Suppressor macrophage treated with lipopolysaccharide for 4 hours (primary cell): Measurements from ENCODE around the gene CLEC16A.
"Not testable (repeated sequence)": the region's sequence is repeated elsewhere in the genome, so short reads cannot be mapped to it uniquely, and the experiment has no call there.

ENCODE experiments used
- DNase-seq: peaks from one replicate; pipeline ENCODE4 v3.0.0-alpha.2; 2020

The CLEC16A gene

GRCh38 chr16:11088831-11089230 lies 144.5 kb downstream of the CLEC16A start:
- DNase-seq, result no peak

GRCh38 chr16:11089504-11090124 lies 145.2 kb downstream of the CLEC16A start:
- no peak for DNase-seq

GRCh38 chr16:11090232-11090631 lies 145.9 kb downstream of the CLEC16A start:
- no peak for DNase-seq

DNA sequence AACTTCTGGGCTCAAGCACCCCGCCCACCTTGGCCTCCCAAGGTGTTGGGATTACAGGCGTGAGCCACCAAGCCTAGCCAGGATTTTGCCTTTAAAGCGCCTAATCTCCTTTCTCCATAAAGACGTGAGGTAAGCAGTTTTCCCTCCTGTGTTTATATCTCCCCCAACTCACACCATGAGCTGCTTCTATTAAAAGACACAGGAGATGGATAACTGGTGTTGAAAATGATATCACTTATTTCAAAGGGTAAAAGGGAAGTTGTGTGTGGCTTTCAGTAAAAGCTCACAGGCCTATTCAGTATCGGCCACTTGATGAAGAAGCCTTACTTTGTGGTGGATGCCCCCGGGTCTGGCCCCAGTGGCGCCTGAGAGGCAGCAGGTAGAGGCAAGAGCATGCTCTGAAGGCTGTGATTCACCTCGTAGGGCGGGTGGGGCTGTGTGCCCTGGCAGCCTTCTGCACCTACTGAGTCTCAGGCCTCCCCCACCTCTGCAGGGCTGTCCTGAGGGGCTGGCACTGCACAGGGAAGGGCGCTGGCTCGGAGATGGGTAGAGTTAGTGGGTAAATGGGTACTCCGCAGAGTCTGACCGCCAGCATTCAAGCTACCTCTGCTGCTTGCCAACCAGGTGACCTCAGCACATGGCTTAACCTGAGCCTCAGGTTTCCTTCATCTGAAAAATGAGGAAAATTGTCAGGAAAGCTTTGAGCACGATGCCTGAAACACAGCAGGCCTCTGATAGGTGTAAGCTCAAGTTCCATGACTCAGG lies 146.8 kb downstream of the CLEC16A start:
- no peak for DNase-seq

DNA sequence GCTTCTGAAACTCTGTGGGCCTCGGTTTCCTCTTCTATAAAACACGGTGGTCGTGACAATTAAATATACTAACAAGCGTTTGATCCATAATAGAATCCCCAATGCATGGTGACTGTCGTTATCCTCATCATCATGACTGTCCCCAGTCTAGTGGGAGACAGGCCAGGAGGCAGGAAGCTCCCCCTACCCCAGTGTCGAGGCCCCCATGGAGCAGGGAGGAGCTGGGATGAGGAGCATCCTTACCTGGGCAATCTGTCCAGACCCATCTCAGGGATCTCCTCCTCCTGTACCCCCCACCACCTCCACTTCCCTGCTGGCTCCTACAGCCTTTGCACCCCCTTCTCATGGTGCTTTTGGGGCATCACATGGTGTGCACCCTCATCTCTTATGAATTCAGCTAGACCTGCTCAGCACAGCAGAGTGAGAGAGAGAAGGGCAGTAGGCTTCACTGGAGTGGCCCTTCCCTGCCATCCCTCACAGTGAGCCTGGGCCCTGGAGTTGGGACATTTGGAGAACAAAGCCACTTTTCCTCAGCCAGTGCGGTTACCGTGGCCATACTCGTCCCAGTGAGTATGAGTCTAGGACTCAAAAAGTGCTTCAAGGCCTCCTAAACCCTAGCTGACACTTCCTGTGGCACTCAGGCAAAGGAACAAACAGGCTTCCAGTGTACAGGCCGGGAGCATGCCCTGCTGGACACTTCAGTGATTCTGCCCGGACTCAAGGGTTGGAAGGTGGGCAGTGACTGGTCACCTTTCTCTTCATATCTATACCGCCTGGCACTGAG lies 148.6 kb downstream of the CLEC16A start:
- no peak for DNase-seq

GRCh38 chr16:11093572-11094074 lies 149.3 kb downstream of the CLEC16A start:
- no peak for DNase-seq

GRCh38 chr16:11094075-11094856 lies 149.9 kb downstream of the CLEC16A start:
- peak; percentile 12 for DNase-seq

GRCh38 chr16:11094857-11095565 lies 150.6 kb downstream of the CLEC16A start:
- DNase-seq, result no peak

GRCh38 chr16:11095935-11096334 lies 151.6 kb downstream of the CLEC16A start:
- DNase-seq, result no peak

- DNase-seq, result no peak
Observed at GRCh38 chr16:11097094-11097786, 152.9 kb downstream of the CLEC16A start.

DNA sequence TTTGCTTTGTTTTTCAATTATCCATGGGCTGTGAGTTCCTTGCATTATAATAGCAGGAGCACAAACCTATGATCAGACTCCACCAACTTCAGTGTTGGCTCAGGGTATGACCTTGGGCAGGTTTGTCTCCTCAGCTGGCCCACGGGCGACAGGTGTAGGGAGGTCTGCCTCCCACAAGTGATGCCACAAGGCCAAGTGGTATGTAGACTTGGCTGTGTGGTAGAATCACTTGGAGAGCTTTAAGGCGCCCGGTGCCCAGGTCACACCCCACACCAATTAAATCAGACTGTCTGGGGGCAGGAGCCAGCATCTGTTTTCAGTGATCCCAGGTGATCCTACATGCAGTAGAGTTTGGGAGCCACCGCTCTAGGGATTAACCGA lies 153.4 kb downstream of the CLEC16A start:
- DNase-seq, result no peak

GRCh38 chr16:11098601-11099390 lies 154.4 kb downstream of the CLEC16A start:
- DNase-seq, result no peak

DNA sequence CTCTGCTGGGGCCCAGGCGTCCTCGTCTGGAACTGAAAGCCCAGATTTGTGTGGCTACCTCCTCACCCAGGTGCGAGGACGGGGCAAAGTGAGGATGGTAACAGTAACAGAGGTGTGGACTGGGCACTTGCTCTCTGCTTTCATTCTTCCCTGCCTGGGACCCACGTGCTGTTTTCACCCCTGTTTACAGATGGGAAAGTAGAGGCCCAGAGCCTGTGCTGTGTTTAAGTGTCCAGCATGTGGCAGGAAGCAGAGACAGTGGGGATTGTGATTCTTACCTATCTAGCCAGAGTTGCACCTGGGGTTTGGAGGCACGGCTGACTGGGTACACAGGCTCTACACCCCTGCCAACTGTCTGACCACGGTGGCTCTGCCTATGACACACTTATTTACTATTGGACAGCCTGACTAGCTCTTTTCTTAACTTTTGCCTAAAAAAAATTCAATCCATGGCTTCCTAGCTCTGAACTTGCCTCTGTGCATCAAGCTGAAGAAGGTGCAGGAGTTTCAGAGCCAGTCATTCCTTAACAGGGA lies 155.4 kb downstream of the CLEC16A start:
- DNase-seq, result no peak

DNA sequence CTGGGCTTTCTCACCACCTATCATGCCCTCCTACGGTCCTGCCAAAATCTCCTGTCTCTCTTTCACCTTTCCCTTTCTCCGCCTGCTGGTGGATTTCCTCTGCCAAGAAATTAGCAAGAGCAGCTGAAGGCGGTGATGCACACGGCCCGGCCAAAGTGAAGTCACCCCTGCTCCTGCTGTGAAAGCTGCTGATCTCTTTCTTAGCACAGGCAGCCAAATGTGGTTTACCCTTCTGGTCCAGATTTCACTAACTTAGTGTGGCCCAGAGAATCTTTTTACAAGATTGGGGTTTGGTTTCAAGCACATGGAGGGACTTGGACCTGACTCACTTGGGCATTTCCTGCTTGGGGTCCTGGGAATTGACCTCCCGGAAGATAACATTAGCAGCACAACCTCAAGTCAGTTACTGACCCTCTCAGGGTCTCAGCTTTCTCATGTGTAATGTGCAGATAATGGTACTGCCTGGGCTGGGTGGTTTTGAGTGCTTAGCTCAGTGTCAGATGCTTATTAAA lies 155.9 kb downstream of the CLEC16A start:
- DNase-seq, result no peak

DNA sequence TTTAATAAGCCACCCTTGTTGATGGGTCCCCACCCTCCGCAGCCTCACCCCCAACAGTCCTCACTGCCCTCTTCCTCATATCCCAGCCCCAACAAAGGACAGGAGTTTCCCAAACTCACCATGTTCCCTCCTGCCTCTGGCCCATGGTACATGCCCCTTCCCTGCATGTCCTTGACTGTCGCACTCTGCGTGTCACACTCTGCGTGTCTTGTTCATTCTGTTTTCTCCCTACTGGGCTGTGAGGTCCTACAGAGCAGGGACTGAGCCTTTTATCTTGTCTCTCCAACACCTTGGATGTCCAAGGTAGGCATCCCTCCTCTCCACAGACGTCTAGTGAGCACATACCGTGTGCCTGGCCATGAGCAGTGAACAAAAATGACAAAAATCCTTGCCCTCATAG lies 156.9 kb downstream of the CLEC16A start:
- DNase-seq, result no peak

GRCh38 chr16:11101695-11102522 lies 157.5 kb downstream of the CLEC16A start:
- no peak for DNase-seq

DNA sequence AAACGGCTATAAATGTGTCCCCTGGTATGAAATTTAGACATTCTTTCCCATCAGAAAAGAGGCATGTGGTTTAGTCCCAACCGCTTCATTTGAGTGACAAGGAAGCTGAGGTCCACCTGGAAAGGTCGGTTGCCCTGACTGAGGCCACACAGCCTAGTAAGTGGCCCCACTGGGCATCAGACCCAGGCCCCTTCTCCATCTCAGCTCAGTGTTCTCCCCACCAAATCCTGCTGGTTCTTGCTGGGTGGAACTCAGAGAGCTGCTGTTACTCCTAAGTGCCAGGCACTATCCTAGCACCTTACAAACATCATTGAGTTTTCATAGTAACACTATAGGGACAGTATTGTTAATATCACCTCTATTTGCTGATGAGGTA lies 158.1 kb downstream of the CLEC16A start:
- DNase-seq, result no peak

GRCh38 chr16:11103301-11103700 lies 158.9 kb downstream of the CLEC16A start:
- DNase-seq, result not testable (repeated sequence)
